GM19438 (cell line): ENCODE measurements around the gene ENTR1.

Experiments used
- ATAC-seq: cut with Tn5 transposase; IDR thresholded peaks from one replicate; pipeline ENCODE4 v1.9.1; 2021; ENCODE audit warnings: low read depth; ENCODE audit not compliant: unreplicated experiment

Gene ENTR1

GRCh38 chr9:136379401-136379800, 31.0 kb downstream of the ENTR1 start:
- ATAC-seq, result no peak

- no peak for ATAC-seq
Measured at GRCh38 chr9:136379003-136379287, 31.5 kb downstream of the ENTR1 start.

DNA sequence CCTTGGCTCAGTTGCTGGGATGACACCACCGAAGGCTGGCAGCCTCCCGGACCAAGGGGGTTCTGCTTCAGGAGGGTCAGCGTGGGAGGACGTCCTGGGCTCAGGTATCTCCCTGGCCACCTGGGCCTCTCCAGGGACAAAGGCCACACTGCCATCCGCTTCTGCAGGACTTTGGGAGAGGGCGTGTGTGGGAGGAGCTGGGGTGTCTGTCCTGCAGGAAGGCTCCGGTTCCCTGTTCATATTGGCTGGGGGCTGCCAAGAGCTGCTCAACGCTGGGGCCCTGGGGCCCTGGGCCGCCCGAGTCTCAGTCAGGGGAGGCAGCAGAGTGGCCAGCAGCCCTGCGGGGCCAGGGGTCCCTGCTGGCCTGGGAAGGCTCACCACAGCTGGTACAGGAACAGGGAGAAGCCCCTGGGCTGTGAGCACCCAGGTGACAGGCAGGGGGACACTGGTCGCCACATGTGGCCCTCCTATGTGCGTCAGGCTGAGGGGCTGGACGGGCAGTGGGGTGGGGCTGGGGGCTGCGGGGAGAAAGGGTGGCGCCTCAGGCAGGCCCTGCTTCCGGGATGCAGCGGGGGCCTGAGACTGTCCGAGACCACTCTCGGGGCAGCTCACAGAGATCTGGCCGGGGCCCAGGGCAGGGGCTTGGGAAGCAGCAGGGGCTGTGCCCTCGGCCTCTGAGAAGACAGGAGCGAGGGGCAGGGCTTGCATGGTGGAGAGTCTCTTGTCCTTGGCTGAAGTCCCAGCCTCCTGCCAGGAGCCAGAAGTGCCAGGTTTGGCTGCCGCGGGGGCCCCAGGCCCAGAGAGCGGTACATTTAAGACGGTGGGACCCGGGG, 32.0 kb downstream of the ENTR1 start:
- no peak for ATAC-seq

DNA sequence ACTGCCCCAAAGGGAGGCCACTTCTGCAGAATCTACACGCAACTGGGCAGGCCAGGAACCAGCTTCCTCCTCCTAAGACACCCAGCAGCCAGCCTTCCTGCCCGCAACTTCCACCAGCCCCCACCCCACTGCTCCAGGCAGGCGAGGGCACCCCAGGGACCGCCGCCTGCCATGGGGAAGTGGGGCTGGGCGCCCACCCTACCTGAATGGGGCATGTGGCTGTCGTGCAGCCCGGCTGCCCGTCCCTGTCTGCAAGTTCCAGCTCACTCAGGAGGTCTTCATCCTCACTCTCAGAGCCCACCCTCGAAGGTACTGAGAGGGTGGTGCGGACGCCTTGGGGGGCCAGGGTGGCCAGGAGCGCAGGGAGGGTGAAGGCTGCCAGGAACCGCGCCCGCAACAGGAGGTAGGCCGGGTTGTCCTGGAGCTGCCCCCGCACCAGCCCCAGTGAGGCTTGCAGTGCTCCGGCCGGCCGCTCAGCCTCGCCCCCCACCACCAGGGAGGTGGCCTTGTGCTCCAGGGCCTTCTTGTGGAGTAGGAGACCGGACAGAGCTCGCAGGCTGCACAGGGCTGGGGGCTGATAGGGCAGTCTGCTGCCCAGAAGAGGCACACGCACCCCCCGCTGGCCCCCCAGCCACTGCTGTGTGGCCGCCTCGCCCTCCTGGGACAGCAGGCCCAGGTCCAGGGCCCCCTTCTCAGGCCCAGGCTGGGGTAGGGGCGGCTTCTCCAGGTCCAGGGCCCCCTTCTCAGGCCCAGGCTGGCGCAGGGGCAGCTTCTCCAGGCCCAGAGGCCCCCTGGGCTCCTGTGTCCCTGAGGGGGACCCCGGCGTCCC, 32.9 kb downstream of the ENTR1 start:
- no peak for ATAC-seq

DNA sequence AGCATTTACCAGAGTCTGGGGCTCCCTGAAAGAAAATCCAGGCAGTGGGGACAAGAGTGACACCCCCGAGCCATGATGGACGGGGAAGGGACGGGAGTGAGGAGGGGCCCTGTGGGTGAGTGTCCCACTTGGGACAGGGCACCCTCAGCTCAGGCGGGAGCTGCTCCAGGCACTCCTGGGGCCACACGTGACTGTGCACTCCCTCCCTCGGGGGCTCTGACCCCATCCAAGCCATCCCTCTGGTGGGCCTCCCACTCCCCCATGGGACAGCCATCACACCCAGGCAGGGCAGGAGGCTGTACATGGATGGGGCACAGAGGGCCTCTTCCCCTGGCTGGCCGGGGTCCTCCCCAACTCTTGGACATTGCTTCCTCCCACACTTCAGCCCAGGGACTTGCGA, 34.0 kb downstream of the ENTR1 start:
- no peak for ATAC-seq

DNA sequence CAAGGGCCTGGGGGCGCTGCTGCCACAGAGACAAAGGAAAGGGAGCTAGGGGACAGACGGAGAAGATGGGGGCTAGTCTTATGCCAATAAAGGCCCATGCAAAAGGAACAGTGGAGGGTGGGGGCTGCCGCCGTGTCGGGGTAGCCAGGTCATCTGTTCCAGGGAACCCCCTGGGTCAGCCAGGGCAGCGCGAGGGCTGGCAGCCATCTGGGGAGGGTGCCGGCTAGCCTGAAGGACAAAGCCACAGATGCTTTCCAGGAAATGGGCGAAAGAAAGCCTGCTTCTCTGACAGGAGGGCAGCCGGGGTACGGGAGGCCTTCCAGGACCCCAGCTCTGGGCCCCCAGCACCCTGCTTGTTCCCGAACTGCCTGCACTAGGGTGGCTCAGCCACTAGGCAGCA, 35.3 kb downstream of the ENTR1 start:
- ATAC-seq, result no peak

DNA sequence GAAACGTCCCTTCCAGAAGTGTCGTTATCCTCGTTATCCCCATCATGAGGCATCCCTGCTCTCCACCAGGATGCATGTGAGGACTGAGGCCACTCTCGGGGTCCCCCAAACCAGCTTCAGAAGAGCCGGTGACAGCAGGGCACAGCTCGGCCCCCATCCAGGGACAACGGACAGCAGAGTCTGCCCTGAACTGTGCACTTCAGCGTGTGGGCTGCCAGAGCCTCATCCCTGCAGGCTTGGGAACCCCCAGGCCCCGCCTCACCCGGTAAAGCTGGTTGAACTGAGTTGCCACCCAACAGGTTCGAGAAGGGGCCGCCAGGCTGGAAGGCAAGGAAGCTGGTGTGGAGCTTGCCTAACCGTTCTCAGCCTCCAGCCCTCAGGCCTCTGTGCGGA, 36.2 kb downstream of the ENTR1 start:
- ATAC-seq, result no peak

DNA sequence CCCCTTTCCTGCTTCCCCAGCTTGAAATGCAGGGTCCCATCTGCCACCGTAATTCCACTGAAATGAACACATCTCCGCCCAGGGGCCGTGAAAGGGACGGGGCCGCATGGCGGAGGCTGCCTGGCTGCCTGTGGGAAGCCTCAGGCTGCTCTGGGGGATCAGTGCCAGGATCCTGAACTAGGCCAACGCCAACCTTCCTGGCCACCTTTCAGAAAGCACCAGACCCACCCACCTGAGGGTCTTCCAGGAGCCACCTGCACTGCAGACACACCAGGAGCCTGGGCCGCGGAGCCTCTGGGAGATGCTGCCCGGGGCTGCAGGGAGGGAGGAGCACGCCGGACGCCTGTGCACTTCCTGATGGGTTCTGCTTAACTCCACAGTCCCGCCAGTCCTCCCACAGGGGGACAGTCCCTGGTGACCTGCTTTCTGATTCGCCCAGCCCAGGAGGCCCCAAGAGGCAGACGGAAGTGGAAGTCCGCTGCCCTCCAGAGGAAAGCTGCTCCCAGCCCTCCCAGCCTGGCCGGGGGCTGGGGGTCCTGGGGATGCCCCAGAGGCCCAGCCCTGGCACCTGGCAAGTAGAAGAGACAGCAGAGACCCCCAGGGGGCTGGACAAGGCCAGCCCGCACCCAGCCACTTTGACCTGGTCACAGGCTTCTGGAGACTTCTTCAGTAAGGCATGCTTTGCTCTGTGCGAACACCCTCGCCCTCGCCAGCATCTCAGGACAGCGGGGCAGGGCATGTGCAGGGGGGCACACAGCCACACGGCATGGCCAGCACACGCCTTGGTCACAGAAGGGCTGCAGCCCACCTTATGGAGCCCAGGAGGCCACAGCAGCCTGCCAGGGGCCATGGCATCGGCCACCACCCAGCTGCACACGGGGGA, 36.9 kb downstream of the ENTR1 start, which contains the start of gene CARD9:
CARD9 (minus strand) TSS at position 370 of the 883 bp plus-strand sequence. CDS start 1,591 bp downstream, outside the sequence.
- ATAC-seq, result no peak

DNA sequence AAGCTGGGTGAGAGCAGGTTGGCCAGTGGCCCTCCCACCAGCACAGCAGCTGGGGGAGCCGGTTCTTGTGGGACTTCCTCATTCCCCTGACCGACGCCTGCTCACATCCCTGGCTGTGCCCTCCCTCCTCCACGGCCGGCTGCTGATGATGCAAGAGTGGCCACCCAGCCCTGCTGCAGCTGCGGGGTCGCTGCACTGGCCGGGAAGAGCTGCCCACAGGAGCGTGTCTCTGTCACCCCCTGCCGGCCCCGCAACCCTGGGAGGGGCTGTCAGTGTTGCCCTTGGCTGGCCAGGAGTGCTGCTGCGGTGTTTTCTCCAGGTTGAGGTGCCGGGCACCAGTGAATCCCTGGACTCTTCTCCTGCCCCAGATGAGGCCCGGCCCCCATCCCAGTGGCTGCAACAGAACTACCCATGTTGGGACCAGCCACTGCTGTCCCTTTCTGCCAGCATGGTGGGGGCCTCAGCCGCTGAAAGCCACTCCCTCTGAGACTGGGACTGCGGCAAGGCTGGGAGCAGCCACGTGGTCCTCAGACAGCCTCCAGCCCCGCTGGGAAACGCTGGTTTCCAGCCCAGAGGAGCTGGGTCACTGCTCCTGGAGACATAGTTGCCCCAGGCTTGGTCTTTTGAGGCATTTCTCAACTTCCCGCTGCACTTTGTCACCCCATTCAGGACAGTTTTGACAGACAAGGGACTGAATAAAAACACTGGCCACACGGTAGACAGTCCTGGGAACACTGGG, 37.7 kb downstream of the ENTR1 start:
- no peak for ATAC-seq

- no peak for ATAC-seq
Measured at GRCh38 chr9:136372006-136372405, 38.4 kb downstream of the ENTR1 start.

DNA sequence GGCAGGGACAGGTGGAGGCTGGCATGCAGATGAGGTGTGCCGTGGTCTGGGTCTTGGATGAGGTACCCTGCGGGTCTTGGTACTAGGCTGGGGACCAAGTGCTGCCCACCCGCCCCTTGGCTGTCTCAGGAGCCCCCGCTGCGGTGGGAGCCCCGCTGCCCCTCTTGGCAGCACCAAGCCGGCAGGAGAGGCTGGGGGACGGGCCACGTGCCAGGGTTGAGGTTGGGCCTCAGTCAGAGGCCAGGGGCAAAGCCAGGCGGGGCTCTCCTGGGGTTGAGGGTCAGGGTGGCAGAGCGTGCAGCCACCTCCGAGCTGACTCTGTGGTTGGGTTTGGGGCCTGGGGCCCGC, 38.9 kb downstream of the ENTR1 start:
- no peak for ATAC-seq

DNA sequence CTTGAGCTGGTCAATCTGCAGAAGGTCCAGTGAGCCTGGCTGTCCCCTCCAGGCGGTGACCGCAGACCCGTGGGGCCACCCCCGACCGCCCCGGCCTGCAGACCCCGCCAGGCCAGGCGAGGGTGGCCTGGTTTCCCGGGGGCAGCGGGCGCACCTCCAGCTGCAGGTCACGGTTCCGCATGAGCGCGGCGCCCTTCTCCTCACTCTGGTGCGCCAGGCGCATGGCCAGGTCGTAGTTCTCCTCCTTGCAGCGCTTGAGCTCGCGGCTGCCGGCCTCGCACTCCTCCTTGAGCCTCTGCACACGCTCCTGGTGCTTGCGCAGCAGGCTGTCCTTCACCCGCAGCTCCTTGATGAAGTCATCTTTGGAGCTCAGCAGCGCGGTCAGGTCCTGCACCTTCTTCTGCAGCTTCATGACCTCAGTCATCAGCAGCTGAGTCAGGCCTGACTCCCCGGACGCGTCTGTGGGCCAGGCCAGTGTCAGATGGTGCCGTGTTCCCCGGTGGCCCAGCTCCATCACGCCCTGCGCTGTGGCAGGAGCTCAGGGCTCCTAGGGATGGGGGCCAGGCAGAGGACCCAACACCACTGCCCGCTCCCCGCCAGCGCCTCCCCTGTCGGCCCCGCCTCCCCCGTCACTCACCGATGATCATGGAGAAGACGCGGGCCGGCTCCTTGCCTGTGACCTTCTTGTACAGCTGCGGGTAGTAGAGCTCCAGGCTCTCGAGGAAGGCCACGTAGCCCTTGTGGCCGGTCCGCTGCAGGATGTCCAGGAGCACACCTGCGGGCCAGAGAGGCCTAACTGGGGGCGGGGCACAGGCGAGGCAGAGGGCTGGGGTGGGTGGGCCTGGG, 39.5 kb downstream of the ENTR1 start:
- ATAC-seq, result no peak

DNA sequence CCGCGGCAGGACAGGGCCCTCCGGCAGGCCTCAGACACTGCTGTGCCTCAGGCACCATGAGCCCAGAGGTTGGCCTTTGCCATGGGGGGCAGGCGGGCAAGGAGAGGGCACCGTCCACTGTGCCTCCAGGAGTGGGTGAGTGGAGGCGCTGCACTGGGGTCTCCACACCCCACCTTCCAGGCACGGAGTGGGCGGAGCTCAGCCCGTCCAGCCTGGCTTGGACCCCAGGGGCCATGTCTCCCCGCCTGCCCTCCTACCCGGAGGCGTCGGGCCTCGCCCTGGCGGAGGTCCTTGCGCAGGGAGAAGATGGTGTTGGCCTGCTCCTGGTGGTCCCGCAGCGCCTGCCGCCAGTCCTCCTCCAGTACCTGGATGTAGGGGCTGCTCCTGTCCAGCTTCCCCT, 40.4 kb downstream of the ENTR1 start:
- no peak for ATAC-seq

- ATAC-seq, result no peak
Measured at GRCh38 chr9:136368190-136368589, 42.2 kb downstream of the ENTR1 start.

DNA sequence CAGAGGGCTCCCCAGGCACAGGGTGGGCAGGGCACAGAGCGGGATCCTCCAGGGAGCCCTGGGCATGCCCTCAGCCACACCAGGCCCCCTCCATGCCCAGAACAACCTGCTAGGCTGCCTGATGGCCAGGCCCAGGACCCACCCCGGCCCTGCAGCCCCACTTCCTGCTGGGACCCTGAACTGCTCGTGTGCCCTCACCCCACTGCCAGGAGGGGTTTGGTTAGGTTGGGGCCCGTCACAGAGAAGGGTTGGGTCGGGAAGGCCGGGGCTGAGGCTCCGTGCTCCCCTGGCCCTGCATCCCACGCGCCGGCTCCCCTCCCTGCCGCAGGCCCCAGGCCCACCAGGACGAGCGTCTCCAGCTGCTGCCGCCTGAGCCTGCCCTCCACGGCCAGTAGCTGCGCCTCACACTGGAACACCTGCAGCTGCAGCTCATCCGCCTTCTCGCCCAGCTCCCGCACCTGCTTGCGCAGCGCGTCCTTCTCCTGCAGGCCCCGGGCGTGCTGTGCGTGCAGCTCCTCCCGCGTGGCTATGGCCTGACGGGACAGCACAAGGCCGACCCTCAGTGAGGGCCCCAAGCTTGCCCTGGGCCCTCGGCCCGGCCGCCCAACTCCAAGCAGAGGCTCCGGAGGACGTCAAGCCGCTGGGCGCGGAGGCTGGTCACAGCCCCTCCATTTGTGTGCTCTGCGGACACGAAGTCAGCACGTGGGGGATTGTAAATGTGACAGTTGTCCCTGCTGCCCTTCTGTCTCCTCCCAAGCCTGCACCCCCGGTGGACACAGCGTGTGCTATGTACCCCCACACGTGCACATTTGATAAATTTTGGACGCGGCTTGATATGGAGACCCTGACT, 42.9 kb downstream of the ENTR1 start:
- no peak for ATAC-seq

DNA sequence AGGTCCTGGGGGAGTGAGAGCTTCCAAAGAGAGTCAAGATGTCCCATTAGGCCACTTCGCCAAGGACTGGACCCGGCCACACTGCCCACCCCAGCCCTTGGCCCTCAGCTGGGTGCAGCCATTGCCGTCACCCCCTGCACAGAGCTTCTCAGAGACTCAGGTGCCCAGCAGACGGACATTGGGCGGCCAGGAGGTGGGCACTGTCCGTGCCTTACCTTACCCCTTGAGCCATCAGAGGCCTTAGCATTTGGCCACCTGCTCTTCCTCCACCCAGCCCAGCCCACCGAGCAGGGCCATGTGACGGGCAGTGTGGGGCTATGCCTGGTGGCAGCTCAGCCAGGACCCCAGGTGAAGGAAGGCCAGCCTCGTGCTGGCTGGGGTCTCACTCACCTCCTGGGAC, 43.6 kb downstream of the ENTR1 start:
- ATAC-seq, result no peak

- ATAC-seq, result no peak
Measured at GRCh38 chr9:136365775-136366222, 44.6 kb downstream of the ENTR1 start.

- no peak for ATAC-seq
Measured at GRCh38 chr9:136364942-136365774, 45.3 kb downstream of the ENTR1 start.
